Stomach (tissue), 4 donors: ENCODE results near the gene USP7.

Experiments
- EP300 ChIP-seq: sonication (generic); formaldehyde crosslinking; IDR thresholded peaks from one replicate; pipeline ENCODE4 v1.6.1; 2017; ENCODE audit warnings: antibody characterized with exemption
- POLR2A ChIP-seq, 4 donors: fragments of 450-650 bp; IDR thresholded peaks; one replicate each; pipeline ENCODE4 v1.6.1; 2016; ENCODE audit warnings: antibody characterized with exemption in 4 of 4, control low read depth in 2 of 4, mild to moderate bottlenecking in 1 of 4, moderate library complexity in 1 of 4
- POLR2AphosphoS5 ChIP-seq, 3 donors: sonication (generic); formaldehyde crosslinking; IDR thresholded peaks; one replicate each; pipeline ENCODE4 v1.6.1; 2016; ENCODE audit warnings: antibody characterized with exemption in 3 of 3
- TF ChIP-seq, protein P1 (sequence below), 7 experiments: fragments of 450-650 bp in 4 of 7; fragments of 200-600 bp in 3 of 7; sonication (generic) in 3 of 7; IDR thresholded peaks; one replicate each; pipeline ENCODE4 v1.5.1; 2016 to 2019; ENCODE audit warnings: antibody characterized with exemption in 7 of 7, control low read depth in 2 of 7, mild to moderate bottlenecking in 1 of 7

DNA sequence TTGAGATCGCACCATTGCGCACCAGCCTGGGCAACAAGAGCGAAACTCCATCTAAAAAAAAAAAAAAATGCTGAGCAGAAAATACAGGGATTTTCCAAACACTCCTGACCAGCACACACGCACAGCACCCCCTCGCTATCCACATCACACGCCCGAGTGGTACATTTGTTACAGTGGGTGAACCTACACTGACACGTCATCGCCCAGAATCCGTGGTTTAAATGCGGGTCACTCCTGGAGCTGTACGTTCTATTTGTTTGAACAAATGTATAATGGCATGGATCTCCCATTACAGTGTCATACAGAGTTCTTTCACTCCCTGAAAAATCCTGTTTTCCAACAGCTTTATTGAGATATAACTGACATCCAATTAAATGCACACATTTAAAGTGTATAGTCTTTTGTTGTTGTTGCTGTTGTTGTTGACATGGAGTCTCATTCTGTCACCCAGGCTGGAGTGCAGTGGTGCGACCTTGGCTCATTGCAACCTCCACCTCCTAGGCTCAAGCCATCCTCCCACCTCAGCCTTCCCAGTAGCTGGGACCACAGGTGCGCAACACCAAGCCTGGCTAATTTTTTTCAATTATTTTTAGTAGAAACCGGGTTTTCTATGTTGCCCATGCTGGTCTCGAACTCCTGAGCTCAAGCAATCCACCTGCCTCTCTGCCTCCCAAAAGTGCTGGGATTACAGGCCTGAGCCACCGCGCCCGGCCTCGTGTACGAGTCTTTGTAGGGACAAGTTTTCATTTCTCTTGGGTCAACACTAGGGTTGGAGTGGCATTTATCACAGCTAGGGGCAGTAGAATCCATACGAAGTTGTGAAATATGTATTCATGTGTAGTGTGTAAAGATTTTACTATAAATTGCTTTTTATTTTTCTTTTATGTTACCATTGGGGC is 90.5 kb downstream of the USP7 start:
- TF ChIP-seq, protein P1, sequence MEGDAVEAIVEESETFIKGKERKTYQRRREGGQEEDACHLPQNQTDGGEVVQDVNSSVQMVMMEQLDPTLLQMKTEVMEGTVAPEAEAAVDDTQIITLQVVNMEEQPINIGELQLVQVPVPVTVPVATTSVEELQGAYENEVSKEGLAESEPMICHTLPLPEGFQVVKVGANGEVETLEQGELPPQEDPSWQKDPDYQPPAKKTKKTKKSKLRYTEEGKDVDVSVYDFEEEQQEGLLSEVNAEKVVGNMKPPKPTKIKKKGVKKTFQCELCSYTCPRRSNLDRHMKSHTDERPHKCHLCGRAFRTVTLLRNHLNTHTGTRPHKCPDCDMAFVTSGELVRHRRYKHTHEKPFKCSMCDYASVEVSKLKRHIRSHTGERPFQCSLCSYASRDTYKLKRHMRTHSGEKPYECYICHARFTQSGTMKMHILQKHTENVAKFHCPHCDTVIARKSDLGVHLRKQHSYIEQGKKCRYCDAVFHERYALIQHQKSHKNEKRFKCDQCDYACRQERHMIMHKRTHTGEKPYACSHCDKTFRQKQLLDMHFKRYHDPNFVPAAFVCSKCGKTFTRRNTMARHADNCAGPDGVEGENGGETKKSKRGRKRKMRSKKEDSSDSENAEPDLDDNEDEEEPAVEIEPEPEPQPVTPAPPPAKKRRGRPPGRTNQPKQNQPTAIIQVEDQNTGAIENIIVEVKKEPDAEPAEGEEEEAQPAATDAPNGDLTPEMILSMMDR (IDR thresholded peaks at IDR 0.05), result no peak
- TF ChIP-seq POLR2AphosphoS5 (IDR thresholded peaks at IDR 0.05), result no peak
- TF ChIP-seq POLR2A (IDR thresholded peaks at IDR 0.05), result no peak
- TF ChIP-seq EP300, result no peak
